SK-N-SH (cell line): Measurements from ENCODE around the gene CELF2.

Source experiments
- MAX ChIP-seq: IDR thresholded peaks from 2 replicates; pipeline ENCODE4 v1.4.0; 2012; ENCODE audit warnings: low read depth
- RCOR1 ChIP-seq: fragments of 150-350 bp; IDR thresholded peaks from 2 replicates; pipeline ENCODE4 v1.6.1; 2017; ENCODE audit warnings: antibody characterized with exemption, low read length

- TF ChIP-seq MAX (no peak), RCOR1 (no peak)
These were observed 212.2 kb downstream of the CELF2 start for GRCh38 chr10:11229893-11230292.
